ENCODE results near the gene RPL10A.
A peak's percentile ranks its signal among the peaks of the same experiment; 100 is the strongest.
"Not testable (repeated sequence)": the region's sequence is repeated elsewhere in the genome, so short reads cannot be mapped to it uniquely, and the experiment has no call there.

RPL10A gene

GRCh38 chr6:35436071-35436857 lies 31.9 kb upstream of the RPL10A start:
- Histone ChIP-seq H3K36me3 (ENCODE audit: insufficient read depth, low read length) (no peaks in the 10 kb centered on the region), H2AFZ (ENCODE audit: low read depth, low read length) (no peak overlapping the region), H3K27me3 (ENCODE audit: insufficient read depth, low read length) (no peaks in the 10 kb centered on the region), H3K4me1 (ENCODE audit: insufficient read depth, low read length) (no peaks in the 10 kb centered on the region), H3K4me3 (ENCODE audit: low read length) (no peak overlapping the region), H3K9me3 (ENCODE audit: low read length) (no peaks in the 10 kb centered on the region)

GRCh38 chr6:35438378-35439065 lies 29.7 kb upstream of the RPL10A start:
- H3K36me3 ChIP-seq (ENCODE audit: insufficient read depth, low read length); H3K4me1 ChIP-seq (ENCODE audit: insufficient read depth, low read length); H2AFZ ChIP-seq (ENCODE audit: low read depth, low read length); H3K9me3 ChIP-seq (ENCODE audit: low read length); H3K4me3 ChIP-seq (ENCODE audit: low read length); H3K27me3 ChIP-seq (ENCODE audit: insufficient read depth, low read length): not testable (repeated sequence)

- no peak overlapping the region for H2AFZ ChIP-seq (ENCODE audit: low read depth, low read length)
- no peaks in the 10 kb centered on the region for H3K27me3 ChIP-seq (ENCODE audit: insufficient read depth, low read length)
- no peaks in the 10 kb centered on the region for H3K4me1 ChIP-seq (ENCODE audit: insufficient read depth, low read length)
- no peak overlapping the region for H3K4me3 ChIP-seq (ENCODE audit: low read length)
- no peaks in the 10 kb centered on the region for H3K36me3 ChIP-seq (ENCODE audit: insufficient read depth, low read length)
- H3K9me3 ChIP-seq (ENCODE audit: low read length), result no peaks in the 10 kb centered on the region
Observed at GRCh38 chr6:35439308-35439707, 28.9 kb upstream of the RPL10A start.

- Histone ChIP-seq H2AFZ (ENCODE audit: low read depth, low read length) (no peak overlapping the region), H3K4me1 (ENCODE audit: insufficient read depth, low read length) (no peaks in the 10 kb centered on the region), H3K4me3 (ENCODE audit: low read length) (no peak overlapping the region)
Observed at GRCh38 chr6:35441205-35441604, 27.0 kb upstream of the RPL10A start.

GRCh38 chr6:35441642-35442041 lies 26.6 kb upstream of the RPL10A start:
- H3K4me3 ChIP-seq (ENCODE audit: low read length), result no peak overlapping the region
- no peaks in the 10 kb centered on the region for H3K4me1 ChIP-seq (ENCODE audit: insufficient read depth, low read length)
- H3K9me3 ChIP-seq (ENCODE audit: low read length), result no peaks in the 10 kb centered on the region
- H2AFZ ChIP-seq (ENCODE audit: low read depth, low read length), result no peak overlapping the region
- no peaks in the 10 kb centered on the region for H3K36me3 ChIP-seq (ENCODE audit: insufficient read depth, low read length)
- H3K27me3 ChIP-seq (ENCODE audit: insufficient read depth, low read length), result no peaks in the 10 kb centered on the region

More at GRCh38 chr6:35441205-35441604, 27.0 kb upstream of the RPL10A start:
- Histone ChIP-seq H3K9me3 (ENCODE audit: low read length) (no peaks in the 10 kb centered on the region), H3K27me3 (ENCODE audit: insufficient read depth, low read length) (no peaks in the 10 kb centered on the region), H3K36me3 (ENCODE audit: insufficient read depth, low read length) (no peaks in the 10 kb centered on the region)

GRCh38 chr6:35442693-35443092 lies 25.5 kb upstream of the RPL10A start:
- no peaks in the 10 kb centered on the region for H3K36me3 ChIP-seq (ENCODE audit: insufficient read depth, low read length)
- no peaks in the 10 kb centered on the region for H3K9me3 ChIP-seq (ENCODE audit: low read length)
- H3K4me1 ChIP-seq (ENCODE audit: insufficient read depth, low read length), result no peaks in the 10 kb centered on the region
- no peak overlapping the region for H2AFZ ChIP-seq (ENCODE audit: low read depth, low read length)
- H3K4me3 ChIP-seq (ENCODE audit: low read length), result no peak overlapping the region
- no peaks in the 10 kb centered on the region for H3K27me3 ChIP-seq (ENCODE audit: insufficient read depth, low read length)

GRCh38 chr6:35443341-35444030 lies 24.7 kb upstream of the RPL10A start:
- H3K4me3 ChIP-seq (ENCODE audit: low read length), result no peak overlapping the region
- no peaks in the 10 kb centered on the region for H3K9me3 ChIP-seq (ENCODE audit: low read length)
- no peak overlapping the region for H2AFZ ChIP-seq (ENCODE audit: low read depth, low read length)
- no peaks in the 10 kb centered on the region for H3K36me3 ChIP-seq (ENCODE audit: insufficient read depth, low read length)
- H3K4me1 ChIP-seq (ENCODE audit: insufficient read depth, low read length), result no peaks in the 10 kb centered on the region
- H3K27me3 ChIP-seq (ENCODE audit: insufficient read depth, low read length), result no peaks in the 10 kb centered on the region

GRCh38 chr6:35445691-35446090 lies 22.5 kb upstream of the RPL10A start:
- Histone ChIP-seq H3K9me3 (ENCODE audit: low read length) (no peaks in the 10 kb centered on the region), H3K27me3 (ENCODE audit: insufficient read depth, low read length) (peaks cover 1% of the 10 kb centered on the region), H2AFZ (ENCODE audit: low read depth, low read length) (no peak overlapping the region), H3K4me3 (ENCODE audit: low read length) (no peak overlapping the region), H3K36me3 (ENCODE audit: insufficient read depth, low read length) (no peaks in the 10 kb centered on the region), H3K4me1 (ENCODE audit: insufficient read depth, low read length) (no peaks in the 10 kb centered on the region)

- no peaks in the 10 kb centered on the region for H3K9me3 ChIP-seq (ENCODE audit: low read length)
- H3K36me3 ChIP-seq (ENCODE audit: insufficient read depth, low read length), result no peaks in the 10 kb centered on the region
- H2AFZ ChIP-seq (ENCODE audit: low read depth, low read length), result no peak overlapping the region
- H3K4me3 ChIP-seq (ENCODE audit: low read length), result no peak overlapping the region
- H3K4me1 ChIP-seq (ENCODE audit: insufficient read depth, low read length), result peaks cover 11% of the 10 kb centered on the region
- H3K27me3 ChIP-seq (ENCODE audit: insufficient read depth, low read length), result peaks cover 5% of the 10 kb centered on the region
Observed at GRCh38 chr6:35448191-35448590, 20.0 kb upstream of the RPL10A start.

- no peak overlapping the region for H2AFZ ChIP-seq (ENCODE audit: low read depth, low read length)
- H3K9me3 ChIP-seq (ENCODE audit: low read length), result no peaks in the 10 kb centered on the region
- no peak overlapping the region for H3K4me3 ChIP-seq (ENCODE audit: low read length)
- H3K27me3 ChIP-seq (ENCODE audit: insufficient read depth, low read length), result peaks cover 5% of the 10 kb centered on the region
- H3K4me1 ChIP-seq (ENCODE audit: insufficient read depth, low read length), result peaks cover 22% of the 10 kb centered on the region
- H3K36me3 ChIP-seq (ENCODE audit: insufficient read depth, low read length), result no peaks in the 10 kb centered on the region
Observed at GRCh38 chr6:35449287-35449881, 18.8 kb upstream of the RPL10A start.

GRCh38 chr6:35451354-35452182 lies 16.6 kb upstream of the RPL10A start:
- Histone ChIP-seq H3K36me3 (ENCODE audit: insufficient read depth, low read length) (no peaks in the 10 kb centered on the region), H3K27me3 (ENCODE audit: insufficient read depth, low read length) (peaks cover 5% of the 10 kb centered on the region), H2AFZ (ENCODE audit: low read depth, low read length) (peak overlapping the region; percentile 36), H3K9me3 (ENCODE audit: low read length) (no peaks in the 10 kb centered on the region), H3K4me1 (ENCODE audit: insufficient read depth, low read length) (peaks cover 28% of the 10 kb centered on the region), H3K4me3 (ENCODE audit: low read length) (peak overlapping the region; percentile 42)

Measured in neuron (in vitro differentiated cells).